ENCODE data around the gene SLC12A5.
"Not testable (repeated sequence)": the region's sequence is repeated elsewhere in the genome, so short reads cannot be mapped to it uniquely, and the experiment has no call there.

SLC12A5 gene

DNA sequence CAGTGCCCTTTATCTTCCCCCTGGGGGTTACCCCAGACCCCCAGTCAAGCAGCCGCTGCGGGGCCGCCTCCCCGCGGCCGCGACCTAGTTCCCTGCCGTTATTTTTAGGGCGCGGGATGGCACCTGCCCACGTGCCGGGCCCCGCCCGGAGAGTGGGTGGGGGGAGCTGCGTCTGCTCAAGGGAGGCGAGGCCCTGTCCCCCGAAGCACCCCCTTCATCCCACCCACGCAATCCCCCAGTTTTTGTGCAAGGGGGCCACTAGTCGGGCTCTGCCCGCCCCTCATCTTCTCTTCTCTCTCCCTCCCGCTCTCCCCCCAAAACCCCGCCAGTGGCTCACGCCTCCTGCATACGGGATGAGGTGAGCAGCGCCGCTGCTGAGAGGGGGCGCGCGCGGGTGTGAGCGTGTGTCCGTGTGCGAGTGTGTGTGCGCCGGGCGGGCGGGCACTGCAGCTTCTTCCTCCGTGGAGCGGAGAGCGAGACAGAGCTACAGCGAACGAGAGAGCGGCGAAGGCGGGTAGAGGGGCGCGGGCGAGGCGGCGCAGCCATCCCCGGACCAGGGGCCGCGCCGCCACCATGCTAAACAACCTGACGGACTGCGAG, at the start of gene SLC12A5:
Gene SLC12A5 (plus strand): TSS at position 444 of the 600 bp plus-strand sequence. CDS start 130 bp downstream, at position 574.
- H3K36me3 ChIP-seq (ENCODE audit: control insufficient read depth, insufficient read depth, low read length) = no peaks in the 10 kb centered on the region
- H3K4me1 ChIP-seq (ENCODE audit: control insufficient read depth, insufficient read depth, low read length) = no peaks in the 10 kb centered on the region
- no peak within 1 kb of the TSS for H3K27ac ChIP-seq (ENCODE audit: low read depth, low read length)
- no peak within 1 kb of the TSS for H3K9ac ChIP-seq (ENCODE audit: low read length)
- H3K27me3 ChIP-seq (ENCODE audit: control insufficient read depth, insufficient read depth, low read length) = peaks cover 36% of the 10 kb centered on the region
- H3K4me3 ChIP-seq (ENCODE audit: low read length) = no peak within 1 kb of the TSS

DNA sequence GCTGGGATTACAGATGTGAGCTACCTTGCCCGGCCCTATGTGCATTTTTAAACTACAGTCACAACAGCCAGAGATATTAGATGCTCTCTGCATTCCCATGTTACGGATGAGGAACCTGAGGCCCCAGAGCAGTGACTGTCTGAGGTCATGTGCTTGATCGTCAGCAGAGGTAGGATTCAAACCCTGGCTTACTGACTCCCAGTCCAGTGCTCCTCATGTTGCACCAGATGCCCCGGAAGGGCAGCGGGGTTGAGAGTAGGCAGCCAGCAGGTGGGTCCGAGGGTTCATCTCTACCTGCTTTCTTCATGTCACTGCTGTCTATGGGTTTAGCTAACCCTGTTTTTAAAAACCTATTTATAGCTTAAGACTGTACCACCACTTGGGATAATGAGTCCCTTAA, 47.8 kb upstream of the SLC12A5 start:
- Histone ChIP-seq H3K4me3 (ENCODE audit: low read length) (no peak overlapping the region), H3K27ac (ENCODE audit: low read depth, low read length) (no peak overlapping the region), H3K9ac (ENCODE audit: low read length) (no peak overlapping the region), H3K36me3 (ENCODE audit: control insufficient read depth, insufficient read depth, low read length) (no peaks in the 10 kb centered on the region), H3K4me1 (ENCODE audit: control insufficient read depth, insufficient read depth, low read length) (no peaks in the 10 kb centered on the region), H3K27me3 (ENCODE audit: control insufficient read depth, insufficient read depth, low read length) (no peaks in the 10 kb centered on the region)

GRCh38 chr20:45983279-45983743, 45.7 kb upstream of the SLC12A5 start:
- H3K36me3 ChIP-seq (ENCODE audit: control insufficient read depth, insufficient read depth, low read length) = no peaks in the 10 kb centered on the region
- H3K27ac ChIP-seq (ENCODE audit: low read depth, low read length) = no peak overlapping the region
- H3K4me3 ChIP-seq (ENCODE audit: low read length) = no peak overlapping the region
- no peaks in the 10 kb centered on the region for H3K4me1 ChIP-seq (ENCODE audit: control insufficient read depth, insufficient read depth, low read length)
- no peak overlapping the region for H3K9ac ChIP-seq (ENCODE audit: low read length)
- H3K27me3 ChIP-seq (ENCODE audit: control insufficient read depth, insufficient read depth, low read length) = no peaks in the 10 kb centered on the region

GRCh38 chr20:45985573-45985972, 43.4 kb upstream of the SLC12A5 start:
- Histone ChIP-seq H3K27ac (ENCODE audit: low read depth, low read length) (no peak overlapping the region), H3K27me3 (ENCODE audit: control insufficient read depth, insufficient read depth, low read length) (no peaks in the 10 kb centered on the region), H3K36me3 (ENCODE audit: control insufficient read depth, insufficient read depth, low read length) (no peaks in the 10 kb centered on the region), H3K4me1 (ENCODE audit: control insufficient read depth, insufficient read depth, low read length) (no peaks in the 10 kb centered on the region), H3K9ac (ENCODE audit: low read length) (no peak overlapping the region), H3K4me3 (ENCODE audit: low read length) (no peak overlapping the region)

- Histone ChIP-seq H3K36me3 (ENCODE audit: control insufficient read depth, insufficient read depth, low read length) (no peaks in the 10 kb centered on the region), H3K27ac (ENCODE audit: low read depth, low read length) (no peak overlapping the region), H3K4me3 (ENCODE audit: low read length) (no peak overlapping the region), H3K4me1 (ENCODE audit: control insufficient read depth, insufficient read depth, low read length) (no peaks in the 10 kb centered on the region), H3K9ac (ENCODE audit: low read length) (no peak overlapping the region), H3K27me3 (ENCODE audit: control insufficient read depth, insufficient read depth, low read length) (no peaks in the 10 kb centered on the region)
These were observed 41.8 kb upstream of the SLC12A5 start for GRCh38 chr20:45987108-45987780.

- not testable (repeated sequence) for H3K27me3 ChIP-seq (ENCODE audit: control insufficient read depth, insufficient read depth, low read length); H3K27ac ChIP-seq (ENCODE audit: low read depth, low read length); H3K4me1 ChIP-seq (ENCODE audit: control insufficient read depth, insufficient read depth, low read length); H3K9ac ChIP-seq (ENCODE audit: low read length); H3K36me3 ChIP-seq (ENCODE audit: control insufficient read depth, insufficient read depth, low read length); H3K4me3 ChIP-seq (ENCODE audit: low read length)
These were observed 40.2 kb upstream of the SLC12A5 start for GRCh38 chr20:45988830-45989229.

- Histone ChIP-seq H3K4me3 (ENCODE audit: low read length) (no peak overlapping the region), H3K36me3 (ENCODE audit: control insufficient read depth, insufficient read depth, low read length) (no peaks in the 10 kb centered on the region), H3K27ac (ENCODE audit: low read depth, low read length) (no peak overlapping the region), H3K4me1 (ENCODE audit: control insufficient read depth, insufficient read depth, low read length) (no peaks in the 10 kb centered on the region), H3K9ac (ENCODE audit: low read length) (no peak overlapping the region), H3K27me3 (ENCODE audit: control insufficient read depth, insufficient read depth, low read length) (no peaks in the 10 kb centered on the region)
These were observed 37.4 kb upstream of the SLC12A5 start for GRCh38 chr20:45991616-45992015.

DNA sequence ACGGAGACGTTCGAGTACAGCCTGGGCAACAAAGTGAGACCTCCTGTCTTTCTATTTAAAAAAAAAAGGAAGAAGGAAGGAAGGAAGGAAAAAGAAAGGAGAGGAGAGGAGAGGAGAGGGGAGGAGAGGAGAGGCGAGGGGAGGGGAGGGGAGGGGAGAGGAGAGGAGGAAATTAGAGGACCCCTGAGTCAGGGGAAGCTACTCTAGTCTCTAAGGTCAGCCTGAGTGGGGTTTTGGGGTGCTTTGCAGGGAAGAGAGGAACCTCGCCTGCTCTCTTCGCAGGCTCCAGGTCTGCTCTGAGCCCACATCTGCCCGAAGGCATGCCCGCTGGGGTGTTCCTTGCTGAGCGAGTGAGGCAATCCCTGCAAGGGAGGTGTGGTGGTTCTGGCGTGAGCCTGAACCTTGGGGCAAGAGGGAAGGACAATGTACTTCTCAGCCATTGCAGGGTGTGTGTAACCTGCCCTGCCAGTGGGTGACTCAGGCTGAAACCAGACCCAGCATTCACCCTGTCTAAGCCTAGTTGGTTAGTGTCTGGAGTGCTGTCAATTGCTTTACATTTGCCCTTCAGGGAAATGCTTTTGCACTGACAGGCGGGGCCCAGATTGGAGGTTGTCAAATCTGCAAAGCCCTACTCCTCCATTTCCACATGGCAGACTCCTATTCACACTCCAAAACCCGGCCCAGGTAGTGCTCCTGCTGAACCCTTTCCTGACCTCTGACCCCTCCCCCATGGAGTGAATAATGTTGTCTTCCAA, 35.6 kb upstream of the SLC12A5 start:
- Histone ChIP-seq H3K27me3 (ENCODE audit: control insufficient read depth, insufficient read depth, low read length) (peaks cover 3% of the 10 kb centered on the region), H3K9ac (ENCODE audit: low read length) (no peak overlapping the region), H3K36me3 (ENCODE audit: control insufficient read depth, insufficient read depth, low read length) (no peaks in the 10 kb centered on the region), H3K4me3 (ENCODE audit: low read length) (no peak overlapping the region), H3K27ac (ENCODE audit: low read depth, low read length) (no peak overlapping the region), H3K4me1 (ENCODE audit: control insufficient read depth, insufficient read depth, low read length) (no peaks in the 10 kb centered on the region)

DNA sequence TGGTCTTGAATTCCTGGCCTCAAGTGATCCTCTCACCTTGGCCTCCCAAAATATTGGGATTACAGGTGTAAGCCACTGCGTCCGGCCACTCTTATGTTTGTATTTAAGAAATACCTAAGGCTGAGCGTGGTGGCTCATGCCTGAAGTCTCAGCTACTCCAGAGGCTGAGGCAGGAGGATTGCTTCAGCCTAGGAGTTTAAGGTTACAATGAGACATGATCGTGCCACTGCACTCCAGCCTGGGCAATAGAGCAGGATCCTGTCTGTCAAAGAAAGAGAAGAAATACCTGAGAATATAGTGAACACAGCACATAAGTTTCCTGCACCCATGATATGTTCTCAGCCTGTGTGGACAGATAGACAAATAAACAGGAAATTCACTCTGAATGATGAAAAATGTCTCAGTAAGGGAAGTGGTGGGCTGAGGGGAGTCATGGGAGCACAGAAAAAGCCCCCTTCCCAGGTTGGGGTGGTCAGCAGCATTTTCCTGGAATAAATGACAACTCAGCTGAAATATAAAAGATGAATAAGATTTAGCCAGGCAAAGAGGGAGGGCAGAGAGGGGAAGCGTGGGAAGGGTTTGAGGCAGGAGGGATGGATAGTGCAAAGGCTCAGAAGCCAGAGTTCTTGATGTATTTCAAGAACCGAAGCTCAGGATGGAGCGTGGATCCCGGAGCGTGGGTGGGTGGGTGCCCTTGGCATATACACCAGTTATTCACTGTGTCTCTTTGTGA, 34.1 kb upstream of the SLC12A5 start:
- no peaks in the 10 kb centered on the region for H3K36me3 ChIP-seq (ENCODE audit: control insufficient read depth, insufficient read depth, low read length)
- H3K27ac ChIP-seq (ENCODE audit: low read depth, low read length) = no peak overlapping the region
- no peaks in the 10 kb centered on the region for H3K4me1 ChIP-seq (ENCODE audit: control insufficient read depth, insufficient read depth, low read length)
- no peak overlapping the region for H3K4me3 ChIP-seq (ENCODE audit: low read length)
- peaks cover 3% of the 10 kb centered on the region for H3K27me3 ChIP-seq (ENCODE audit: control insufficient read depth, insufficient read depth, low read length)
- no peak overlapping the region for H3K9ac ChIP-seq (ENCODE audit: low read length)

- not testable (repeated sequence) for H3K36me3 ChIP-seq (ENCODE audit: control insufficient read depth, insufficient read depth, low read length); H3K9ac ChIP-seq (ENCODE audit: low read length); H3K4me3 ChIP-seq (ENCODE audit: low read length); H3K4me1 ChIP-seq (ENCODE audit: control insufficient read depth, insufficient read depth, low read length); H3K27me3 ChIP-seq (ENCODE audit: control insufficient read depth, insufficient read depth, low read length); H3K27ac ChIP-seq (ENCODE audit: low read depth, low read length)
These were observed 33.4 kb upstream of the SLC12A5 start for GRCh38 chr20:45995495-45996097.

GRCh38 chr20:45997187-45997586, 31.8 kb upstream of the SLC12A5 start:
- no peaks in the 10 kb centered on the region for H3K4me1 ChIP-seq (ENCODE audit: control insufficient read depth, insufficient read depth, low read length)
- H3K9ac ChIP-seq (ENCODE audit: low read length) = no peak overlapping the region
- H3K4me3 ChIP-seq (ENCODE audit: low read length) = no peak overlapping the region
- H3K36me3 ChIP-seq (ENCODE audit: control insufficient read depth, insufficient read depth, low read length) = no peaks in the 10 kb centered on the region
- no peak overlapping the region for H3K27ac ChIP-seq (ENCODE audit: low read depth, low read length)
- H3K27me3 ChIP-seq (ENCODE audit: control insufficient read depth, insufficient read depth, low read length) = peaks cover 3% of the 10 kb centered on the region

DNA sequence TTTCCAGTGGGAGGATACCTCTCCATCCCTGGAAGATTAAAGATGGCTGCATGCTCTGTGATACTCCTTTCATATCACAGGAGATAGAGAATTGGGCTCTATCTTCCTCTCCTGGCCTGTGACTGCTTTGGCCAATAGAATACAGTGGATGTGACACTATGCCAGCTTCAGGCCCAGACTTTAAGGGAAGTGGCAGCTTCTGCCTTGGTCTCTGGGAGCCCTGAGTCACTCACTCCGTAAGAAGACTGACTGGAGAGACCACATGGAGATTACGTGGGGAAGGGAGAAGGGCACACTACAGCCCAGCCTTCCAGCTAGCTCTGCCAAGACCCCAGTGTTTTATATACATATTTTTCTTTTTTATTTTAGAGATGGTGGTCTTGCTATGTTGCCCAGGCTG, 30.7 kb upstream of the SLC12A5 start:
- Histone ChIP-seq H3K4me3 (ENCODE audit: low read length) (no peak overlapping the region), H3K27me3 (ENCODE audit: control insufficient read depth, insufficient read depth, low read length) (peaks cover 3% of the 10 kb centered on the region), H3K36me3 (ENCODE audit: control insufficient read depth, insufficient read depth, low read length) (no peaks in the 10 kb centered on the region), H3K9ac (ENCODE audit: low read length) (no peak overlapping the region), H3K27ac (ENCODE audit: low read depth, low read length) (no peak overlapping the region), H3K4me1 (ENCODE audit: control insufficient read depth, insufficient read depth, low read length) (no peaks in the 10 kb centered on the region)
